ENCODE data around the gene FADS1.
A peak's percentile ranks its signal among the peaks of the same experiment; 100 is the strongest.

The FADS1 gene

GRCh38 chr11:61752117-61752924 is 64.5 kb downstream of the FADS1 start, which contains the start of gene MYRF:
MYRF (plus strand) TSS chr11:61752636; CDS start chr11:61752745, 109 bp downstream.
- H3K4me3 ChIP-seq (ENCODE audit: low read depth, low read length), result peak within 1 kb of the TSS; percentile 73
- TF ChIP-seq, protein P1, sequence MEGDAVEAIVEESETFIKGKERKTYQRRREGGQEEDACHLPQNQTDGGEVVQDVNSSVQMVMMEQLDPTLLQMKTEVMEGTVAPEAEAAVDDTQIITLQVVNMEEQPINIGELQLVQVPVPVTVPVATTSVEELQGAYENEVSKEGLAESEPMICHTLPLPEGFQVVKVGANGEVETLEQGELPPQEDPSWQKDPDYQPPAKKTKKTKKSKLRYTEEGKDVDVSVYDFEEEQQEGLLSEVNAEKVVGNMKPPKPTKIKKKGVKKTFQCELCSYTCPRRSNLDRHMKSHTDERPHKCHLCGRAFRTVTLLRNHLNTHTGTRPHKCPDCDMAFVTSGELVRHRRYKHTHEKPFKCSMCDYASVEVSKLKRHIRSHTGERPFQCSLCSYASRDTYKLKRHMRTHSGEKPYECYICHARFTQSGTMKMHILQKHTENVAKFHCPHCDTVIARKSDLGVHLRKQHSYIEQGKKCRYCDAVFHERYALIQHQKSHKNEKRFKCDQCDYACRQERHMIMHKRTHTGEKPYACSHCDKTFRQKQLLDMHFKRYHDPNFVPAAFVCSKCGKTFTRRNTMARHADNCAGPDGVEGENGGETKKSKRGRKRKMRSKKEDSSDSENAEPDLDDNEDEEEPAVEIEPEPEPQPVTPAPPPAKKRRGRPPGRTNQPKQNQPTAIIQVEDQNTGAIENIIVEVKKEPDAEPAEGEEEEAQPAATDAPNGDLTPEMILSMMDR (conservative IDR thresholded peaks at IDR 0.05; ENCODE audit: low read depth, low read length), result peak; percentile 45
- DNase-seq (ENCODE audit: low read depth), result no peak

GRCh38 chr11:61751384-61751783 is 65.4 kb downstream of the FADS1 start:
- TF ChIP-seq, protein P1 (conservative IDR thresholded peaks at IDR 0.05; ENCODE audit: low read depth, low read length), result no peak
- no peak overlapping the region for H3K4me3 ChIP-seq (ENCODE audit: low read depth, low read length)
- DNase-seq (ENCODE audit: low read depth), result no peak

- TF ChIP-seq, protein P1 (conservative IDR thresholded peaks at IDR 0.05; ENCODE audit: low read depth, low read length), result no peak
- H3K4me3 ChIP-seq (ENCODE audit: low read depth, low read length), result no peak overlapping the region
- no peak for DNase-seq (ENCODE audit: low read depth)
Measured at GRCh38 chr11:61750631-61751273, 66.1 kb downstream of the FADS1 start.

Data from choroid plexus epithelial cell (primary cell).